ENCODE measurements around the gene PRR16.

GRCh38 chr5:120435129-120435528, 29.0 kb upstream of the PRR16 start:
- no peak for TF ChIP-seq CTCF (IDR thresholded peaks at IDR 0.05)
- TF ChIP-seq POLR2A (IDR thresholded peaks at IDR 0.05) = no peak

Data from lower leg skin (tissue), 3 donors.